SK-N-MC (cell line): ENCODE measurements around the gene RHOBTB1.

Experiments used
- EZH2 ChIP-seq: fragments of 200-600 bp; sonication (generic); IDR thresholded peaks from one replicate; pipeline ENCODE4 v1.6.1; 2017; ENCODE audit warnings: antibody characterized with exemption
- FOXP2 ChIP-seq: optimal IDR thresholded peaks from 2 replicates; pipeline ENCODE3; 2011; ENCODE audit warnings: mild to moderate bottlenecking, moderate library complexity; ENCODE audit not compliant: insufficient read depth; ENCODE audit errors: extremely low read length, control extremely low read depth
- POLR2AphosphoS5 ChIP-seq: IDR thresholded peaks from 2 replicates; pipeline ENCODE4 v1.6.1; 2012; ENCODE audit warnings: mild to moderate bottlenecking, low read depth, low read length, borderline replicate concordance

DNA sequence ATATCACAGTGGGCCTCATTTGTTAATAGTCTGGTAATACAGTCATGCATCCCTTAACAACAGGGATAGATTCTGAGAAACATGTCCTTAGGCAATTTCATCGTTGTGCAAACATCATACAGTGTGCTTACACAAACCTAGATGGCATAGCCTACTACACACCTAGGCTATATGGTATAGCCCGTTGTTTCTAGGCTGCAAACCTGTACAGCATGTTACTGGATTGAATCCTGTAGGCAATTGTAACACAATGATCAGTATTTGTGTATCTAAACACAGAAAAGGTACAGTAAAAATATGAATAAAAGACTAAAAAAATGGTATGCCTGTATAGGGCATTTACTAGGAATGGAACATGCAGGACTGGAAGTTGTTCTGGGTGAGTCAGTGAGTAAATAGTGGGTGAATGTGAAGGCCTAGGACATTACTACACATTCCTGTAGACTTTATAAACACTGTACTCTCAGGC lies 12.0 kb upstream of the RHOBTB1 start:
- TF ChIP-seq POLR2AphosphoS5 (no peak), EZH2 (no peak), FOXP2 (no peak)
